Natural killer cell (primary cell): ENCODE data around the gene KNTC1. TPM values are rescaled to one million over a fixed set of nuclear protein-coding genes. Genes with fewer than 3 reads are reported as not detected.
A peak's percentile ranks its signal among the peaks of the same experiment; 100 is the strongest.

Experiments
- ATAC-seq, 3 donors: fragments of 150-1000 bp in 2 of 3; fragments of 200-7000 bp in 1 of 3; cut with Tn5 transposase; 1 replicate in 1 of 3; 2 replicates in 2 of 3; pipeline ENCODE4 v1.10.0; 2021; ENCODE audit warnings: mild to moderate bottlenecking in 2 of 3, moderate library complexity in 2 of 3
- DNase-seq, 2 donors: peaks; one replicate each; pipeline versions ENCODE4 v3.0.0 to v3.0.0-alpha.2; 2013 to 2021; ENCODE audit warnings: mixed read lengths in 1 of 2
- H3K27ac ChIP-seq: one replicate; pipeline ENCODE4 v1.5.1; 2013; ENCODE audit warnings: mild to moderate bottlenecking, low read length
- H3K27me3 ChIP-seq: one replicate; pipeline ENCODE4 v1.6.1; 2013; ENCODE audit warnings: low read length; ENCODE audit not compliant: control insufficient read depth, insufficient read depth
- H3K36me3 ChIP-seq: one replicate; pipeline ENCODE4 v1.6.1; 2013; ENCODE audit warnings: low read length; ENCODE audit not compliant: control insufficient read depth, insufficient read depth
- H3K4me1 ChIP-seq: one replicate; pipeline ENCODE4 v1.6.1; 2013; ENCODE audit warnings: low read length; ENCODE audit not compliant: control insufficient read depth, insufficient read depth
- H3K4me3 ChIP-seq: one replicate; pipeline ENCODE4 v1.5.1; 2013; ENCODE audit warnings: low read length
- H3K9me3 ChIP-seq: one replicate; pipeline ENCODE4 v1.6.1; 2013; ENCODE audit warnings: low read length; ENCODE audit not compliant: control insufficient read depth, insufficient read depth
- H3K27ac Mint-ChIP-seq, 2 donors: one replicate each; pipeline ENCODE4 v1.8.0; 2022; ENCODE audit warnings: mild to moderate bottlenecking in 2 of 2, mixed read lengths in 2 of 2, moderate library complexity in 1 of 2
- H3K27me3 Mint-ChIP-seq, 2 donors: one replicate each; pipeline ENCODE4 v1.8.0; 2022; ENCODE audit warnings: low read depth in 2 of 2, mixed read lengths in 2 of 2
- H3K36me3 Mint-ChIP-seq: one replicate; pipeline ENCODE4 v1.8.0; 2022; ENCODE audit warnings: mixed read lengths
- H3K4me1 Mint-ChIP-seq, 2 donors: one replicate each; pipeline ENCODE4 v1.8.0; 2022; ENCODE audit warnings: mixed read lengths in 2 of 2
- H3K4me3 Mint-ChIP-seq: one replicate; pipeline ENCODE4 v1.8.0; 2022; ENCODE audit warnings: mild to moderate bottlenecking, moderate library complexity, mixed read lengths
- H3K9me3 Mint-ChIP-seq, 2 donors: one replicate each; pipeline ENCODE4 v1.8.0; 2022; ENCODE audit warnings: mixed read lengths in 2 of 2
- CTCF ChIP-seq: fragments of 200-600 bp; IDR thresholded peaks from one replicate; pipeline ENCODE4 v1.8.0; 2022; ENCODE audit warnings: antibody characterized with exemption
- WGBS: methylation state at CpG from one replicate; pipeline ENCODE4 v1.1.7; 2013; ENCODE audit warnings: missing lambda C conversion rate; ENCODE audit not compliant: insufficient coverage; 5-methylcytosine and 5-hydroxymethylcytosine counted together
- intact Hi-C: fragments of 100-400 bp; cut with micrococcal nuclease; formaldehyde crosslinking; loops from one replicate; pipeline ENCODE4 v1.14.2; 2022
- total RNA-seq, 4 donors: library from RNA; stranded (reverse); fragments of 120-200 nt in 1 of 4; gene quantifications; one replicate each; pipeline versions ENCODE4 v1.2.3 to v1.2.4, GENCODE V29; 2013 to 2022

KNTC1 gene
- total RNA-seq, 3 donors from 2014 or later (not counting 1 experiment from before 2014, with no cell fraction given), result 31.3 to 33.8 (median 33.2) TPM

GRCh38 chr12:122503147-122503751 is 23.8 kb upstream of the KNTC1 start:
- Mint-ChIP-seq H3K36me3 (peaks cover 8% of the 10 kb centered on the region), H3K4me3 (no peak overlapping the region), H3K9me3 (no peaks in the 10 kb centered on the region), H3K4me1 (peaks cover 19 to 26% of the 10 kb centered on the region in 2 donors), H3K27ac (peak overlapping the region in 1 of 2 donors; percentile 36), H3K27me3 (no peaks in the 10 kb centered on the region)
- TF ChIP-seq CTCF, result no peak
- intact Hi-C loops, result loop anchor here (5.0 kb wide), 1 partner anchor 701 kb away; the partner anchor contains the start of gene SETD1B
- Histone ChIP-seq H3K36me3 (peaks cover 49% of the 10 kb centered on the region), H3K27ac (no peak overlapping the region), H3K4me1 (peaks cover 21% of the 10 kb centered on the region), H3K4me3 (no peak overlapping the region), H3K9me3 (no peaks in the 10 kb centered on the region), H3K27me3 (no peaks in the 10 kb centered on the region)
- ATAC-seq (no peak), DNase-seq (no peak)
- 94% methylated on average over 3 of the region's 3 CpGs for WGBS

GRCh38 chr12:122503783-122504590 is 23.1 kb upstream of the KNTC1 start:
- Mint-ChIP-seq H3K27ac (peak overlapping the region in 1 of 2 donors; percentile 36), H3K4me1 (peaks cover 19 to 22% of the 10 kb centered on the region in 2 donors), H3K27me3 (no peaks in the 10 kb centered on the region), H3K4me3 (no peak overlapping the region), H3K36me3 (peaks cover 8% of the 10 kb centered on the region), H3K9me3 (no peaks in the 10 kb centered on the region)
- intact Hi-C loops, result loop anchor here (5.0 kb wide), 1 partner anchor 702 kb away; the partner anchor contains the start of gene SETD1B
- ATAC-seq, result no peak
- WGBS, result 100% methylated on average over 4 of the region's 6 CpGs
- no peak overlapping the region for H3K27ac ChIP-seq
- no peak overlapping the region for H3K4me3 ChIP-seq
- H3K9me3 ChIP-seq, result no peaks in the 10 kb centered on the region
- peaks cover 56% of the 10 kb centered on the region for H3K36me3 ChIP-seq
- no peak for DNase-seq
- TF ChIP-seq CTCF, result no peak
- H3K27me3 ChIP-seq, result no peaks in the 10 kb centered on the region
- peaks cover 20% of the 10 kb centered on the region for H3K4me1 ChIP-seq

GRCh38 chr12:122505419-122506051 is 21.5 kb upstream of the KNTC1 start:
- peaks cover 13 to 14% of the 10 kb centered on the region in 2 donors for H3K4me1 Mint-ChIP-seq
- no peak for ATAC-seq
- H3K27me3 ChIP-seq, result no peaks in the 10 kb centered on the region
- H3K27ac ChIP-seq, result no peak overlapping the region
- TF ChIP-seq CTCF, result no peak
- no peaks in the 10 kb centered on the region for H3K9me3 Mint-ChIP-seq
- 95% methylated on average over 10 of the region's 11 CpGs for WGBS
- H3K27me3 Mint-ChIP-seq, result no peaks in the 10 kb centered on the region
- intact Hi-C loops, result no loop called here
- no peak overlapping the region for H3K4me3 Mint-ChIP-seq
- H3K4me1 ChIP-seq, result peaks cover 7% of the 10 kb centered on the region
- peaks cover 8% of the 10 kb centered on the region for H3K36me3 Mint-ChIP-seq
- no peak for DNase-seq
- no peaks in the 10 kb centered on the region for H3K9me3 ChIP-seq
- no peak overlapping the region for H3K27ac Mint-ChIP-seq
- H3K36me3 ChIP-seq, result peaks cover 71% of the 10 kb centered on the region
- no peak overlapping the region for H3K4me3 ChIP-seq
